Activated T-cell treated with anti-CD3 and anti-CD28 coated beads, Interleukin-2, amount 50 U/mL, for 72 hours (primary cell): ENCODE data around the gene CABLES1. TPM values are rescaled to one million over a fixed set of nuclear protein-coding genes. Genes with fewer than 3 reads are reported as not detected.

Experiments
- ATAC-seq, 2 donors: fragments of 150-1000 bp; cut with Tn5 transposase; replicated peaks in 1 of 2; 2 replicates each; pipeline ENCODE4 v1.10.0; 2021; ENCODE audit warnings: moderate library complexity in 2 of 2, mild to moderate bottlenecking in 1 of 2
- DNase-seq, 2 donors: peaks; one replicate each; pipeline ENCODE4 v3.0.0; 2021 to 2022; ENCODE audit warnings: mixed read lengths in 1 of 2
- H3K27ac Mint-ChIP-seq: one replicate; pipeline ENCODE4 v1.8.0; 2022; ENCODE audit warnings: mild to moderate bottlenecking, moderate library complexity, mixed read lengths
- H3K27me3 Mint-ChIP-seq: one replicate; pipeline ENCODE4 v1.8.0; 2022; ENCODE audit warnings: low read depth, mixed read lengths
- H3K36me3 Mint-ChIP-seq, 2 donors: one replicate each; pipeline ENCODE4 v1.8.0; 2022; ENCODE audit warnings: mixed read lengths in 2 of 2, mild to moderate bottlenecking in 1 of 2; ENCODE audit not compliant: insufficient read depth in 2 of 2
- H3K4me1 Mint-ChIP-seq: one replicate; pipeline ENCODE4 v1.8.0; 2022; ENCODE audit warnings: low read depth, mixed read lengths
- H3K4me3 Mint-ChIP-seq, 2 donors: one replicate each; pipeline ENCODE4 v1.8.0; 2022; ENCODE audit warnings: mild to moderate bottlenecking in 2 of 2, mixed read lengths in 2 of 2, moderate library complexity in 2 of 2
- H3K9me3 Mint-ChIP-seq, 2 donors: one replicate each; pipeline ENCODE4 v1.8.0; 2022; ENCODE audit warnings: mixed read lengths in 2 of 2
- total RNA-seq, 2 donors: library from RNA; stranded (reverse); gene quantifications; one replicate each; pipeline ENCODE4 v1.2.3, GENCODE V29; 2022

Gene CABLES1
- total RNA-seq, 2 donors from 2014 or later, result 5.5 to 15.0 TPM

DNA sequence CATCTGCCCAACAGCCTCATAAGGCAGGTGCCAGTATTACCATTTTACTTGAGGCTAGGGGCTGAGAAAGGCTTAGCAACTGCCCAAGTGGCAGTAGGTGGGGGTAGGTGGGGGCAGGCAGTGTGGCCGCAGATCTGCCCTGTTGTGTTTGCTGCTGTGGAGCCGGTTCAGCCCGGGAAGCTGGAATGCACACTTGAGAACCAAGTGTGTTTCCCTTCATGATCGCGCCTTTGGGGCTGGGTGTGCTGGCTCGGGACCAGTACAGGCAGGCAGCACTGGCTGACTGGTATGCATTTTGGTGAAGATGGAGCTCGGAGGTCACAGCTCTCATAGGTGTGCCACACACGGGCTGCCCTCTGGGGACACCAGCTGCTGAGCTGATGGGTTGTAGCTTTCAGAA is 85.1 kb downstream of the CABLES1 start:
- H3K4me3 Mint-ChIP-seq, result no peak overlapping the region
- no peaks in the 10 kb centered on the region for H3K27me3 Mint-ChIP-seq
- ATAC-seq, result no peak

DNA sequence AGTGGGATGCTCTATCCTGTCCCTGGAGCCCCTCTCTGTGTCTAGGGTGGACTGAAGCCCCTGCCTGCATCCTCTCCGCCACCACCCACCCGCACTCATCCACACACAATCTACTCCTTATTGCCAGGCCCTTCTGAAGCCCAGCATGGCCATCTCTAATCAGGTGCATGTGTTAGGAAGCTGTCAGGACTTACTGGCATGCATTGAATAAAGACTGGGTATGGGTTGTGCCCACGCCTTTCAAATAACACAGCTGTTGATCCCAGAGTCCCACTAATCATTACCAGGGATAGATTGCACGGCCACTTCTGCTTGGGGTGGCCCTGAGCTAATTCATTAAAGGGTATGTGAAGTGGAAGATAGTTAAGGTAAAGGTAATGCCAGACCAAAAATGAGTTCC is 88.4 kb downstream of the CABLES1 start:
- H3K9me3 Mint-ChIP-seq, result no peaks in the 10 kb centered on the region
- no peaks in the 10 kb centered on the region for H3K27me3 Mint-ChIP-seq
- peaks cover 38% of the 10 kb centered on the region for H3K4me1 Mint-ChIP-seq
- DNase-seq (no peak), ATAC-seq (no peak)
- H3K27ac Mint-ChIP-seq, result no peak overlapping the region
- H3K4me3 Mint-ChIP-seq, result no peak overlapping the region
- no peaks in the 10 kb centered on the region for H3K36me3 Mint-ChIP-seq

More for the DNA sequence above, 85.1 kb downstream of the CABLES1 start:
- H3K9me3 Mint-ChIP-seq, result no peaks in the 10 kb centered on the region
- peaks cover 5% of the 10 kb centered on the region for H3K4me1 Mint-ChIP-seq
- H3K27ac Mint-ChIP-seq, result no peak overlapping the region
- no peaks in the 10 kb centered on the region for H3K36me3 Mint-ChIP-seq
- no peak for DNase-seq

DNA sequence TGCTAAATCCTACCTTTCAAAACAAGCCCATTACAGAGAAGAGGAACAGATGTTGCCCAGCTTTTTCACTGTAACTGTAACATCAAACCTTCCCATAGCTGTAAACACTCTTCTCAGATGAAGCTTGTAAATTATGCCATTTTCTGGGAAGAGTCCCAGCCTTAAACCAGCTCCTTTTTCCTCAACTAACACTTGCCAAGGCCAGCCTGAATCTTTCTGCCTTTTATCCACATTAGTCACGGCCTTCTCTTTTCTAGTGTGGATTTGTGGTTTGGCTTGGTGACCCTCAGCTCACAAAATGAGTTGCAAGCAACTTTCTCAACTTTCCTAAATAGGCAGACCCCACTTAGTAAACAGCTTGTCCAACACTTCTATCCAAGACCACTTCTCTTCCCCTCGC is 90.2 kb downstream of the CABLES1 start:
- peaks cover 56% of the 10 kb centered on the region for H3K4me1 Mint-ChIP-seq
- no peak overlapping the region for H3K4me3 Mint-ChIP-seq
- H3K9me3 Mint-ChIP-seq, result no peaks in the 10 kb centered on the region
- DNase-seq (no peak), ATAC-seq (no peak)
- H3K36me3 Mint-ChIP-seq, result peaks cover 0 to 7% of the 10 kb centered on the region in 2 donors
- no peaks in the 10 kb centered on the region for H3K27me3 Mint-ChIP-seq
- H3K27ac Mint-ChIP-seq, result no peak overlapping the region

DNA sequence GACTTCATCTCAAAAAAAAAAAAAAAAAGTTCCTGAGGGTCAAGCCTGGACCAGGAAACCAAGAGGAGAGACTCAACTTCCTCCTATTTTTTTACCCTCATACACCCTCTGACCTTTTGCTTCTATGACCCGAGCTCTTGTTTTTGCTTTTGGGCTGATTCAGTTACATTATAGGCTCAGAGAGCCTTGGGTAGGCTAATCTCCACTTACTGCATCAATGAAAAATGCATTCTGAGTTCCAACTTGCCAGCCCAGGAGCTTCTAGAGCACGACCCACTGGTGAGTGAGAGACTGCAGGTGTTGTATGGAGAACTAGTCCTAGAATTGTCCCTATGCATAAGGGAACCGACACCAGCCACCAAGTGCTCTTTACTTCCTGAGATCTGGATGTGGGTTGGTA is 91.1 kb downstream of the CABLES1 start:
- no peaks in the 10 kb centered on the region for H3K27me3 Mint-ChIP-seq
- H3K9me3 Mint-ChIP-seq, result no peaks in the 10 kb centered on the region
- peaks cover 63% of the 10 kb centered on the region for H3K4me1 Mint-ChIP-seq
- H3K4me3 Mint-ChIP-seq, result no peak overlapping the region
- DNase-seq (no peak), ATAC-seq (no peak)
- peaks cover 0 to 9% of the 10 kb centered on the region in 2 donors for H3K36me3 Mint-ChIP-seq
- H3K27ac Mint-ChIP-seq, result no peak overlapping the region

DNA sequence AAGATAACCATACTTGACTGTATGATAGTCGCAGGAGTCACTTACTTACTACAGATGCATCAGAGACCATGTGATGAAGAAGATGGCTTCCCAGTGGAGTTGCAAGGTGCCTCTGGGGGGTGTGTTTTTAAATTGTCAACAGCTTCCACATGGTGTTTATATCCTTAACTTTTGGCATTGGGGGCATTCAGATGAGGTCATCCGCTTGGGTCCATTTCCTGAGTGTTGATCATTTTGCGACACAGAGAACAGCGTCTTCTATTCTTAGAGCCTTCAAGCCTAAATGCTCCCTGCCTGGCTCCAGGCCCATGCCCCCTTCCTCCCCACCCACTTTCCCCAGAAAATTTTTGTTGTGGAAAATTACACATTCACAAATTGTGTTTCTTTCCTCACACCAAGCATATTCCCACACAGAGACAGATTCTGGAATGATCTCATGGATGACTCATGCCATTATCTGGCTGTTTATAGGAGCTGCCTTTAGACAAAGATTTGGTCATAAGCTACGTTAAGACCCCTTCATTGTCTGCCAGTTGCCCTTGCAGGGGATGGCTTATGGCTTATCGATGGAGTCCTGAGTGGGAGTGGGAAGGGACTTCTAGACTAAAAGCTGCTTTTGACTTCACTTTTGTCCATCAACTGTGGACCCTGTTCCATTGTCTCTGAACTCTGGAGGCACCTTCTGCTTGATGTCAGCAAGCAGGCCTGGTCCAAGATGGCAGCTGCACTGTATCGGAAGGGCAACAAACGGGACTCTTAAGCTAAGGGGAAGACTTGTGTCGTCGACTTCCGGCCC is 91.8 kb downstream of the CABLES1 start:
- no peak for ATAC-seq
- DNase-seq, result no peak
- Mint-ChIP-seq H3K27me3 (no peaks in the 10 kb centered on the region), H3K36me3 (peaks cover 0 to 13% of the 10 kb centered on the region in 2 donors), H3K4me1 (peaks cover 70% of the 10 kb centered on the region), H3K9me3 (no peaks in the 10 kb centered on the region), H3K27ac (peak overlapping the region; percentile 46), H3K4me3 (no peak overlapping the region)

DNA sequence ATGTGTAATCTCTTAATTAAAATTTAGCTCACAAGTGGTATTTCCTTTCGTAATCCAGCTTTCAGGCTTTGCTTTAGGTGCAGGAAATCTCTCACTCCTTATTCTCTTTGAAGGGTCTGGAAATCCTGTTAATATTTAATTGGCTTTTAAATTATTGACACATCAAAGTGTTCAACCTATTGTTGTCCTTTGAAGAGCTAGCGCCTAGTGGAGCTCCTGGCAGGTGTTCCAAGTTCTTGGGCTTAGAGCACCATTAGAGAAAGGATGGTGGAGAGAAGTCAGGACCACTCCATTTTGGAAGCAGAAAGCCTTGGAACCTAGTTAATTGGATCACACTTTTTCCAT is 92.4 kb downstream of the CABLES1 start:
- Mint-ChIP-seq H3K4me3 (no peak overlapping the region), H3K27ac (no peak overlapping the region), H3K4me1 (peaks cover 76% of the 10 kb centered on the region), H3K36me3 (peaks cover 0 to 18% of the 10 kb centered on the region in 2 donors), H3K9me3 (no peaks in the 10 kb centered on the region), H3K27me3 (no peaks in the 10 kb centered on the region)
- ATAC-seq, result no peak
- DNase-seq, result no peak

DNA sequence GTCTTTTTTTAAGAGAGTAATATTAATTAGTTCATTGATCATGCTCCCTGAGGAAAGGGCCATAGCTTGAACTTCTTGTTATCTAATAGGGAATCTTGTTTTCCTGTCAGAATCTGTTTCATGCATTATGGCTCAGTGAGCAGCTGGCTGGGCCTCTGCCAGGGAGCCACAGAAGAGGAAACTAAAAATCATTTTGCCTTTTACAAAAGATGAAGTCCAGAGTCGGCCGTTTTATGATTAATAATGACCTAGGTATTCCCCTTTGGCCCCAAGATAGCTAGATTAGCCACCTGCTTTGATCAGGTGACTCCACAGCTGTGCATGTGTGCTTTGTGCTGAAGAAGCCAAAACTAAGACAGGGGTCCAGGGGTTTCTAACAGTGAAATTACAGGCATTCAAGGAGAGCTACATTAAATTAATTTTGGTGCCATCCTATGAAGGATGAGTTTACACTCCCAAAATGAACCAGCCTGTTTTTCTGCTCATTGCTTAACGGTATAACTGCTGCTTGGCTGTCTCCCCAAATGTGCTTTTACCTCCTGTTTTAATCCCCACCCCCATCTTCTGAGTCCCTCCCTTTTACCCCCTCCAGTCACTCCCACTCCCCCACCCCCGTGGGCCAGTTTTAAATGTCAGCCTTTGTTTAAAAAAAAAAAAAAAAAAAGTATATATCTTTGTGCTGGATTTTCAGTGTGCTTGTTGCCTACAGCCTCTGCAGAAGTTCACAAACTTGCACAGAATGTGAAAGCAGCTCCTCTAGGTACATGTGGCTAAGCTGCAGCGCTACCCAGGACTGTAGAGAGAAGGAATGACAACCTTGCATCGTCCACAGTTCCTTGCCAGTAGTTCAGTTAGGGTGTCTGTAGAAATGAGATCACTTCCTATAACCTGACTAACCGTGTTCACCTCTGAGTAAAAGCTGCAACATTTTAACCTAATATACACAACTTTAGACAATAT is 93.1 kb downstream of the CABLES1 start:
- no peaks in the 10 kb centered on the region for H3K27me3 Mint-ChIP-seq
- ATAC-seq (peak; percentile 39 to 55), DNase-seq (peak; percentile 45 to 46)
- H3K27ac Mint-ChIP-seq, result peak overlapping the region; percentile 69
- peak overlapping the region; percentile 66 to 73 for H3K4me3 Mint-ChIP-seq
- H3K36me3 Mint-ChIP-seq, result peaks cover 0 to 20% of the 10 kb centered on the region in 2 donors
- H3K4me1 Mint-ChIP-seq, result peaks cover 83% of the 10 kb centered on the region
- no peaks in the 10 kb centered on the region for H3K9me3 Mint-ChIP-seq

DNA sequence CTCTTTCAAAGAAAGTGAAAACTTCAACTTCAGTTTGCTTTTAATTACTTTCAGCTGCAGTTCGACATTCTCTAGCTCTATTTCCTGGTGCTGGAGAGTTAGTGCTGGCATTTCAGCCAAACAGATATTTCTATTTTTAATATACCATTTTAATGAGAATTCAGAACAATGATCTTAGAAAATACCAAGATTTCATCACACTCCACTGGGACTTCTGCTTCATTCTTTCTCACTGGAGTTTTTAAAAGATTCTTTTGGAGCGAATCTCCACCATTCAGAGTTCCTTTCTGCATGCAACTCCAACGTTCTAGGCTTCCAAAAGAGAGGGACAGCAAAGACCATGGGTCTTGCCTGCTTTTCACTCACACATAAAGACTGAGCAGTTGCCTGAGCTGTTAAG is 94.2 kb downstream of the CABLES1 start:
- H3K4me3 Mint-ChIP-seq, result peak overlapping the region; percentile 13 to 56
- H3K9me3 Mint-ChIP-seq, result no peaks in the 10 kb centered on the region
- DNase-seq (no peak), ATAC-seq (no peak)
- no peak overlapping the region for H3K27ac Mint-ChIP-seq
- H3K27me3 Mint-ChIP-seq, result no peaks in the 10 kb centered on the region
- peaks cover 93% of the 10 kb centered on the region for H3K4me1 Mint-ChIP-seq
- peaks cover 0 to 20% of the 10 kb centered on the region in 2 donors for H3K36me3 Mint-ChIP-seq

DNA sequence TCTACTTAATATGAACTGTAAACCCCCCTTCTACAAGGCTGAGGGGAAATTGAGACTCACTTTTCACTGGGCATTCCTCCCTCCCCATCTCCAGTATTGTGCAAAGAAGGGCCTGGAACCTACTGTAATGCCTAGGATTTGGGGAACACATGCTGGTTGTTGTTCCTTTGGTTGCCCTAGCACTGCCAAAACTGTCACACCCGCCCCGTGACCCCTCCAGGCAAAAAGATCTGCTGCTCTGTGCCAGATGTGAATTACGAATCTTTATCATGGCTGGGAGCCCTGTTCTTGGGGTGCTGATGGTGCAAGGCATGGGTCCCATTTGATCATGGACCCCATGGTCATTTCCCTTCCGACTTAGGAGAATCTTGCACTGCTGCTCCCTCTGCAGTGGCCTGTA is 95.4 kb downstream of the CABLES1 start:
- DNase-seq (no peak), ATAC-seq (no peak)
- H3K9me3 Mint-ChIP-seq, result no peaks in the 10 kb centered on the region
- peak overlapping the region; percentile 56 for H3K27ac Mint-ChIP-seq
- H3K4me1 Mint-ChIP-seq, result peaks cover 88% of the 10 kb centered on the region
- peaks cover 0 to 20% of the 10 kb centered on the region in 2 donors for H3K36me3 Mint-ChIP-seq
- peak overlapping the region; percentile 31 to 51 for H3K4me3 Mint-ChIP-seq
- no peaks in the 10 kb centered on the region for H3K27me3 Mint-ChIP-seq

DNA sequence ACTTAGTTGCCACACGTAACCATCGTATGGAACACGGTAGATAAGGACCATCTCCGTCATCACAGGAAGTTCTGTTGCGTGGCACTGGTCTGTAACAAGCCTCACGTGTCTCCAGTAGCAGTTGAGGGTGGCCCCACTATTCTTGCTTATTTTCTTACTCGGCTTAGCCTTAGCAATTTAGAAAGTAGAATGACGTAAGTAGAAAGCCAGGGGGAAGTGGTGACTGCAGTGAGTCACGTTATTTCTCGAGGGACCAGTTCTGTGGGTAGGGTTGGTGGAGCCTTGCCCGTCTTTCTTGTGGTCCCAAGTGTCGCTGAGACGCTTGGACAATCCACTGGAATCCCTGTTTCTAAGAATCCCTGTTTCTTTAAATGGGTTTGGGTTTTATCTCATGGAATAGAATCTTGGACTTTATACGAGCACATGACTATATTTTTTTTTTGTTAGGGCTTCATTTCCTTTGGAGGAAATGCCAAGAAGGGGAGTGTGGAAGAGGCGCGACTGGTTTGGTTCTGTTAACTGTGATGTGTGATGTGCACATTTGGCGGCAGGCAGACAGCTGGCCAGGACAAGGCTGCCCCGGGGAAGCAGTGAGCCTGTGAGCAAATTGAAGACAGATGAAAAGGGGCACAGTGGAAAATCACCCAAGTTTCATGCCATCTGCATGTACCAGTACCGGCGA is 96.2 kb downstream of the CABLES1 start:
- H3K27ac Mint-ChIP-seq, result peak overlapping the region; percentile 99
- DNase-seq (peak; percentile 80 to 85), ATAC-seq (peak; percentile 93 to 94)
- H3K4me3 Mint-ChIP-seq, result peak overlapping the region; percentile 74 to 93
- peaks cover 81% of the 10 kb centered on the region for H3K4me1 Mint-ChIP-seq
- H3K27me3 Mint-ChIP-seq, result no peaks in the 10 kb centered on the region
- H3K9me3 Mint-ChIP-seq, result no peaks in the 10 kb centered on the region
- H3K36me3 Mint-ChIP-seq, result peaks cover 0 to 20% of the 10 kb centered on the region in 2 donors

DNA sequence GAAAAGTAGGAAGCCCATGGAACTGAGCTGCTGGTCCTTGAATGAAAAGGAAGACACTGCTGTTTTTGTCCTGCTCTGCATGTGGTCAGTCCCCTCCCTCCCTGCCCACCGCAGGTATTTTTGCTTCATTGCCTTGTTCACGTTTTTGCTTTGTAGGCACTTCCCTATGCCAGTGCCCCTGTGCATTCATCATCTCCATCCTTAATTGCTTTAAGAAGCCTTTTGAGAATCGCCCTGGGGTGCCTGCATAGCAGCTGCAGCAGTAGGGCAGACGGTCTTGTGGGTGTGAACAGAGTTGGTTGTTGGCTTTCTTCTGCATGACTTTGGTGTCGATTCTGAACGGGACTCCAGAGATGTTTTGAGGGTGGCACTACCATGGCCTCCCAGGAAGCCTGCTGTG is 97.0 kb downstream of the CABLES1 start:
- Mint-ChIP-seq H3K27me3 (no peaks in the 10 kb centered on the region), H3K27ac (no peak overlapping the region), H3K9me3 (no peaks in the 10 kb centered on the region), H3K36me3 (peaks cover 0 to 20% of the 10 kb centered on the region in 2 donors), H3K4me3 (no peak overlapping the region), H3K4me1 (peaks cover 81% of the 10 kb centered on the region)
- no peak for ATAC-seq
- no peak for DNase-seq

DNA sequence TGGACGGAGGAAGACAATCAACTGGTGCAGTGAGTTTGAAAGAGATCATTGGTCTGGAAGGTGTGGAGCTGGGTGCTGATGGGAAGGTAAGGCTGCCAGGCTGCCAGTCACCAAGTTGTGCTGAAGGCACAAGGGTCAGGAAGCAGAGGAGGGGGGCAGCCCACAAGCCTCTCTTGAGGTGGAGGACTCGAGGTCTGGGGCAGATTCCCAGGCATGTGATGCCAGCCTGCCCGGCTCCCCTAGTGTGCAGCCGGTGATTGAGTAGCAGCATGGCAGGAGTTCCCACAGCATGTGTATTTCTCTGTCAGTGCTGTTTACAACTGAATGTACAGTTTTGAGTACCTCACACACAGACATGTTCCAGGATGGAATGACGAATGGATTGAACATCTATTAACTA is 99.3 kb downstream of the CABLES1 start:
- Mint-ChIP-seq H3K27ac (no peak overlapping the region), H3K4me3 (no peak overlapping the region), H3K4me1 (peaks cover 77% of the 10 kb centered on the region), H3K9me3 (no peaks in the 10 kb centered on the region), H3K36me3 (peaks cover 0 to 16% of the 10 kb centered on the region in 2 donors), H3K27me3 (no peaks in the 10 kb centered on the region)
- DNase-seq (no peak), ATAC-seq (no peak)

DNA sequence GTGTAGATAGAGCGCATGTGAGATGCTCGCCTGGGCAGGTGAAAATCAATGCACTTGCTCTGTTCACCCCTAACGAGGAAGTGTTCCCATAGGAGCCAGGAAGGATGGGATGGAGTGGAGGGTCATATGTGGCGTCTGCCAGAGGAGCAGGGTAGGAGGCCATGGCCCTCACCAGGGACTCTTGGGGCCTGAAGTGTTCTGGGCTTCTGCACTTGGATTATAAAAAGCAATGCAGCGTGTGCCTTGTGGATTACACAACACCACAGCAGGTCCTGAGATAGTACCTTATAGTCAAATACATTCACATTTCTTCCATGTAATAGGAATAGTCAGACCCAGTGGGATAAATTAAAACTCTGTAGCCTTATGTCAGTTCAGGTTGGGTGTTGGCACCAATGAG is 100.1 kb downstream of the CABLES1 start:
- no peak overlapping the region for H3K4me3 Mint-ChIP-seq
- DNase-seq (no peak), ATAC-seq (no peak)
- H3K27me3 Mint-ChIP-seq, result no peaks in the 10 kb centered on the region
- H3K9me3 Mint-ChIP-seq, result no peaks in the 10 kb centered on the region
- H3K36me3 Mint-ChIP-seq, result peaks cover 0 to 13% of the 10 kb centered on the region in 2 donors
- peaks cover 70% of the 10 kb centered on the region for H3K4me1 Mint-ChIP-seq
- no peak overlapping the region for H3K27ac Mint-ChIP-seq
